SK-N-SH treated with all-trans-retinoic acid at 6 μM for 48 hours (cell line): Measurements from ENCODE around the gene SLC4A4.

ENCODE experiments used
- ARNTL ChIP-seq: fragments of 450-650 bp; formaldehyde crosslinking; IDR thresholded peaks from 2 replicates; pipeline ENCODE4 v1.5.0; 2020; ENCODE audit warnings: low read depth, mild to moderate bottlenecking, moderate library complexity, borderline replicate concordance
- ISL1 ChIP-seq: fragments of 250-450 bp; sonication (Bioruptor Pico); IDR thresholded peaks from 2 replicates; pipeline ENCODE4 v2.1.2; 2022; ENCODE audit warnings: mild to moderate bottlenecking, moderate library complexity
- RARB ChIP-seq: fragments of 250-450 bp; sonication (Bioruptor Pico); IDR thresholded peaks from 2 replicates; pipeline ENCODE4 v1.8.0; 2021; ENCODE audit warnings: mild to moderate bottlenecking, moderate library complexity
- TCF4 ChIP-seq: fragments of 250-450 bp; sonication (Bioruptor Pico); IDR thresholded peaks from 2 replicates; pipeline ENCODE4 v1.8.0; 2021; ENCODE audit warnings: mild to moderate bottlenecking, moderate library complexity, borderline replicate concordance
- ZFP3 ChIP-seq: fragments of 250-450 bp; sonication (Bioruptor Pico); IDR thresholded peaks from 2 replicates; pipeline ENCODE4 v1.5.0; 2020; ENCODE audit warnings: mild to moderate bottlenecking, moderate library complexity
- ZFP30 ChIP-seq: fragments of 450-650 bp; formaldehyde crosslinking; IDR thresholded peaks from 2 replicates; pipeline ENCODE4 v1.5.0; 2022; ENCODE audit warnings: mild to moderate bottlenecking, moderate library complexity
- ZNF70 ChIP-seq: fragments of 450-650 bp; formaldehyde crosslinking; IDR thresholded peaks from 2 replicates; pipeline ENCODE4 v1.5.0; 2020; ENCODE audit warnings: mild to moderate bottlenecking, moderate library complexity
- ZNF8 ChIP-seq: fragments of 450-650 bp; formaldehyde crosslinking; IDR thresholded peaks from 2 replicates; pipeline ENCODE4 v1.5.0; 2020; ENCODE audit warnings: mild to moderate bottlenecking, moderate library complexity
- TF ChIP-seq, protein P1 (sequence below): fragments of 250-450 bp; sonication (Bioruptor Pico); IDR thresholded peaks from 2 replicates; pipeline ENCODE4 v1.5.1; 2020; ENCODE audit warnings: low read depth, mild to moderate bottlenecking, moderate library complexity

DNA sequence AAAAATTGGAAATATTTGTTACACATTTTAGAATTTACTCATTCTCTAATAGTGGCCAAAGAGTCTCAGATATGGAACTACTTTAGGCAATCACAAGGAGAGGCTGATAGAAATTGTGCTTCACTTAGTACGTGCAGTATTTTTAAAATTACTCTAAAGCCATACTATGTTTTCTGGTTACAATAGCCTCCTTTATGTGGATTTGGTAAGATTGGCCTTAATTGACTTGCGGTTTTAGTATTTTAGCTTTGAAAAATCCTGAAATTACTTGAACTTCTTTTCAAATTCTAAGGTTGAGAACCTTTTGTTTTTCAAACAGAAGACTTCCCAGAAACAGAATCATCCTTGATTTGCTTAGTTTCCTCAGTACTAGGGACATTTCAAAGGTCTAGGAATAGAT is 215.2 kb downstream of the SLC4A4 start:
- no peak for TF ChIP-seq TCF4 (CRISPR knock-in tag)
- TF ChIP-seq ZFP30 (CRISPR knock-in tag), result no peak
- TF ChIP-seq, protein P1, sequence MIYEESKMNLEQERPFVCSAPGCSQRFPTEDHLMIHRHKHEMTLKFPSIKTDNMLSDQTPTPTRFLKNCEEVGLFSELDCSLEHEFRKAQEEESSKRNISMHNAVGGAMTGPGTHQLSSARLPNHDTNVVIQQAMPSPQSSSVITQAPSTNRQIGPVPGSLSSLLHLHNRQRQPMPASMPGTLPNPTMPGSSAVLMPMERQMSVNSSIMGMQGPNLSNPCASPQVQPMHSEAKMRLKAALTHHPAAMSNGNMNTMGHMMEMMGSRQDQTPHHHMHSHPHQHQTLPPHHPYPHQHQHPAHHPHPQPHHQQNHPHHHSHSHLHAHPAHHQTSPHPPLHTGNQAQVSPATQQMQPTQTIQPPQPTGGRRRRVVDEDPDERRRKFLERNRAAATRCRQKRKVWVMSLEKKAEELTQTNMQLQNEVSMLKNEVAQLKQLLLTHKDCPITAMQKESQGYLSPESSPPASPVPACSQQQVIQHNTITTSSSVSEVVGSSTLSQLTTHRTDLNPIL (CRISPR knock-in tag), result no peak
- TF ChIP-seq ARNTL, result no peak
- no peak for TF ChIP-seq RARB
- TF ChIP-seq ZFP3 (CRISPR knock-in tag), result no peak
- no peak for TF ChIP-seq ISL1 (CRISPR knock-in tag)
- no peak for TF ChIP-seq ZNF70 (CRISPR knock-in tag)
- TF ChIP-seq ZNF8, result no peak
